T47D (cell line): ENCODE results near the gene TOR4A.

ENCODE experiments used
- DNase-seq, 2 experiments: peaks; one replicate each; pipeline versions ENCODE4 v3.0.0 to v3.0.0-alpha.2; 2011 to 2012; ENCODE audit warnings: low read depth in 1 of 2, low spot score in 1 of 2
- JUND ChIP-seq: IDR thresholded peaks from 2 replicates; pipeline ENCODE4 v1.6.1; 2012; ENCODE audit warnings: low read depth
- in situ Hi-C: cut with HindIII; loops from 2 replicates; pipeline ENCODE4 v1.10.0; 2016; ENCODE audit warnings: low sequenced_read_pairs, low pct_unique_long_range_greater_than_20kb

Gene TOR4A

GRCh38 chr9:137314561-137315560 is 37.3 kb downstream of the TOR4A start:
- DNase-seq: no peak
- TF ChIP-seq JUND: no peak
- in situ Hi-C loops: no loop called here

GRCh38 chr9:137315581-137316011 is 38.1 kb downstream of the TOR4A start:
- no peak for TF ChIP-seq JUND
- in situ Hi-C loops: no loop called here
- DNase-seq: no peak

GRCh38 chr9:137316012-137316981 is 38.8 kb downstream of the TOR4A start:
- no peak for TF ChIP-seq JUND
- in situ Hi-C loops: no loop called here
- peak; percentile 95 to 97 for DNase-seq

- in situ Hi-C loops: no loop called here
- no peak for DNase-seq
- no peak for TF ChIP-seq JUND
Measured at GRCh38 chr9:137317021-137317717, 39.6 kb downstream of the TOR4A start.

- DNase-seq: no peak
- in situ Hi-C loops: no loop called here
Measured at GRCh38 chr9:137317718-137318511, 40.4 kb downstream of the TOR4A start.

GRCh38 chr9:137318602-137319001 is 41.1 kb downstream of the TOR4A start:
- DNase-seq: no peak
- TF ChIP-seq JUND: no peak
- in situ Hi-C loops: no loop called here

More at GRCh38 chr9:137317718-137318511, 40.4 kb downstream of the TOR4A start:
- TF ChIP-seq JUND: no peak

- peak in 1 of 2 experiments; percentile 31 for DNase-seq
- no peak for TF ChIP-seq JUND
- in situ Hi-C loops: no loop called here
Measured at GRCh38 chr9:137319011-137319738, 41.6 kb downstream of the TOR4A start.

- in situ Hi-C loops: no loop called here
- no peak for DNase-seq
Measured at GRCh38 chr9:137319739-137320551, 42.4 kb downstream of the TOR4A start.

GRCh38 chr9:137320555-137321384 is 43.2 kb downstream of the TOR4A start:
- in situ Hi-C loops: no loop called here
- DNase-seq: no peak
- no peak for TF ChIP-seq JUND

More at GRCh38 chr9:137319739-137320551, 42.4 kb downstream of the TOR4A start:
- no peak for TF ChIP-seq JUND
